GM12878 (cell line): ENCODE measurements around the gene NDUFV3. TPM values are rescaled to one million over a fixed set of nuclear protein-coding genes. Genes with fewer than 3 reads are reported as not detected.

Experiments used
- ATAC-seq: fragments of 200-7000 bp; cut with Tn5 transposase; 3 replicates; pipeline ENCODE4 v1.9.1; 2020; ENCODE audit warnings: mild to moderate bottlenecking, moderate library complexity
- BruUV-seq: library from RNA; stranded (reverse); fragments of 400-500 nt; replicated peaks from 2 replicates; lab custom pipeline; 2021; lab: Mats Ljungman, UMichigan
- CTCF ChIA-PET: fragments of 300-600 bp; sonication (Branson Sonifier 250); formaldehyde crosslinking; extraction: SDS; loops from one replicate; lab custom pipeline; 2021; ENCODE audit warnings: inconsistent platforms; lab: Yijun Ruan, JAX
- POLR2A ChIA-PET: fragments of 350-600 bp; formaldehyde crosslinking; extraction: SDS; loops from one replicate; lab custom pipeline; 2021; ENCODE audit warnings: inconsistent platforms; lab: Charles Lee
- RAD21 ChIA-PET: fragments of 300-600 bp; sonication (Branson Sonifier 250); formaldehyde crosslinking; loops from one replicate; lab custom pipeline; 2023; ENCODE audit warnings: antibody characterized with exemption; ENCODE audit not compliant: unreplicated experiment; lab: Charles Lee
- SMC1A ChIA-PET: fragments of 300-600 bp; sonication (Branson Sonifier 250); formaldehyde crosslinking; loops from one replicate; lab custom pipeline; 2023; ENCODE audit not compliant: unreplicated experiment, uncharacterized antibody; lab: Charles Lee
- DNase-seq: peaks from one replicate; pipeline ENCODE4 v3.0.0-alpha.2; 2011; ENCODE audit warnings: low read depth, low spot score
- FAIRE-seq: peaks from 3 replicates; lab custom pipeline; 2011; peaks lifted over from hg19 to GRCh38; lab: Jason Lieb, UNC
- H2AFZ ChIP-seq: 2 replicates; pipeline ENCODE4 v1.6.0; 2011; ENCODE audit warnings: low read depth, low read length, control low read depth; ENCODE audit not compliant: control insufficient read depth
- H3K27ac ChIP-seq: 2 replicates; pipeline ENCODE4 v1.5.1; 2011; ENCODE audit warnings: control low read depth; ENCODE audit not compliant: control insufficient read depth, insufficient read depth
- H3K27me3 ChIP-seq, 2 experiments: replicated peaks in 1 of 2; 2 replicates each; pipeline versions ENCODE4 v1.6.0 to v1.6.1; 2011; ENCODE audit warnings: low read length in 1 of 2; ENCODE audit not compliant: control insufficient read depth in 2 of 2, insufficient read depth in 2 of 2
- H3K36me3 ChIP-seq, 2 experiments: 2 replicates each; pipeline ENCODE4 v1.5.1; 2011; ENCODE audit warnings: low read length in 1 of 2; ENCODE audit not compliant: control insufficient read depth in 2 of 2, insufficient read depth in 2 of 2
- H3K4me1 ChIP-seq: 2 replicates; pipeline ENCODE4 v1.6.1; 2011; ENCODE audit warnings: mild to moderate bottlenecking, low read length, moderate library complexity, mixed read lengths; ENCODE audit not compliant: control insufficient read depth, insufficient read depth
- H3K4me2 ChIP-seq: 2 replicates; pipeline ENCODE4 v1.6.0; 2011; ENCODE audit warnings: control low read depth; ENCODE audit not compliant: control insufficient read depth, insufficient read depth
- H3K4me3 ChIP-seq: fragments of 200-600 bp; sonication (generic); 2 replicates; pipeline ENCODE4 v1.5.1; 2016
- H3K79me2 ChIP-seq: 2 replicates; pipeline ENCODE4 v1.6.0; 2011; ENCODE audit warnings: low read length; ENCODE audit not compliant: control insufficient read depth, insufficient read depth
- H3K9ac ChIP-seq: 2 replicates; pipeline ENCODE4 v1.8.0; 2011; ENCODE audit warnings: low read length, control low read depth, mixed read lengths; ENCODE audit not compliant: control insufficient read depth, insufficient read depth
- H3K9me3 ChIP-seq: replicated peaks from 3 replicates; pipeline ENCODE4 v1.5.1; 2011; ENCODE audit warnings: mild to moderate bottlenecking, low read length; ENCODE audit not compliant: control insufficient read depth, insufficient read depth
- H4K20me1 ChIP-seq: 2 replicates; pipeline ENCODE4 v1.6.0; 2011; ENCODE audit not compliant: control insufficient read depth, insufficient read depth
- CREB1 ChIP-seq: IDR thresholded peaks from 2 replicates; pipeline ENCODE4 v1.6.1; 2012; ENCODE audit warnings: low read depth, mild to moderate bottlenecking, inconsistent platforms
- ELK1 ChIP-seq: IDR thresholded peaks from 2 replicates; pipeline ENCODE4 v1.6.1; 2012; ENCODE audit warnings: low read depth, low read length, improper control_type of control experiment
- IRF4 ChIP-seq: IDR thresholded peaks from 2 replicates; pipeline ENCODE4 v1.6.1; 2011; ENCODE audit warnings: low read depth, low read length
- JUND ChIP-seq: IDR thresholded peaks from 2 replicates; pipeline ENCODE4 v1.6.1; 2012; ENCODE audit warnings: low read depth, mild to moderate bottlenecking, low read length, improper control_type of control experiment, moderate library complexity
- KLF5 ChIP-seq: fragments of 450-650 bp; IDR thresholded peaks from 2 replicates; pipeline ENCODE4 v1.6.1; 2014; ENCODE audit warnings: mild to moderate bottlenecking; ENCODE audit not compliant: partially characterized antibody
- MEF2B ChIP-seq: fragments of 450-650 bp; IDR thresholded peaks from 2 replicates; pipeline ENCODE4 v1.6.1; 2018; ENCODE audit warnings: mild to moderate bottlenecking, moderate library complexity; ENCODE audit not compliant: partially characterized antibody, poor library complexity, severe bottlenecking
- NBN ChIP-seq: fragments of 450-650 bp; IDR thresholded peaks from 2 replicates; pipeline ENCODE4 v1.6.1; 2016
- NFYB ChIP-seq: IDR thresholded peaks from 2 replicates; pipeline ENCODE4 v1.6.1; 2011; ENCODE audit warnings: low read depth, mild to moderate bottlenecking, low read length, improper control_type of control experiment, moderate library complexity; ENCODE audit not compliant: insufficient read depth
- PBX3 ChIP-seq: IDR thresholded peaks from 2 replicates; pipeline ENCODE4 v1.6.1; 2011; ENCODE audit warnings: mild to moderate bottlenecking, low read depth, low read length, moderate library complexity; ENCODE audit not compliant: insufficient replicate concordance
- PRDM15 ChIP-seq: fragments of 450-650 bp; formaldehyde crosslinking; IDR thresholded peaks from 2 replicates; pipeline ENCODE4 v1.4.0; 2020; ENCODE audit warnings: mild to moderate bottlenecking, moderate library complexity
- RAD21 ChIP-seq: IDR thresholded peaks from 2 replicates; pipeline ENCODE4 v1.6.1; 2011; ENCODE audit warnings: mild to moderate bottlenecking, low read depth, low read length, moderate library complexity; ENCODE audit not compliant: insufficient read depth
- SMAD1 ChIP-seq: fragments of 450-650 bp; IDR thresholded peaks from 2 replicates; pipeline ENCODE4 v1.6.1; 2018; ENCODE audit warnings: mild to moderate bottlenecking, low read depth; ENCODE audit not compliant: partially characterized antibody
- SUPT20H ChIP-seq: IDR thresholded peaks from 2 replicates; pipeline ENCODE4 v1.6.1; 2011; ENCODE audit warnings: low read depth, mild to moderate bottlenecking, low read length, moderate library complexity, borderline replicate concordance; ENCODE audit not compliant: control insufficient read depth
- TBL1XR1 ChIP-seq: IDR thresholded peaks from 2 replicates; pipeline ENCODE4 v1.6.1; 2012; ENCODE audit warnings: low read depth, low read length, improper control_type of control experiment
- YY1 ChIP-seq: IDR thresholded peaks from 2 replicates; pipeline ENCODE4 v1.6.1; 2011; ENCODE audit warnings: low read depth, mild to moderate bottlenecking, low read length
- ZZZ3 ChIP-seq: IDR thresholded peaks from 2 replicates; pipeline ENCODE4 v1.6.1; 2011; ENCODE audit warnings: low read depth; ENCODE audit not compliant: control insufficient read depth, insufficient read length
- WGBS: methylation state at CpG from one replicate; pipeline ENCODE4 v1.1.6; 2016; ENCODE audit warnings: low lambda C conversion rate; ENCODE audit not compliant: insufficient replicate concordance, insufficient coverage; ENCODE audit errors: missing lambda C conversion rate; 5-methylcytosine and 5-hydroxymethylcytosine counted together
- in situ Hi-C: fragments of 300-500 bp; cut with MboI; formaldehyde crosslinking; loops from 9 replicates; pipeline ENCODE4 v1.14.3; 2018; ENCODE audit warnings: mixed read lengths
- intact Hi-C: fragments of 100-400 bp; cut with micrococcal nuclease; formaldehyde crosslinking; loops from one replicate; pipeline ENCODE4 v1.14.2; 2022; ENCODE audit not compliant: unreplicated experiment
- polyA plus RNA-seq, 11 experiments: library from polyadenylated mRNA; depleted of rRNA in 4 of 11; unstranded in 6 of 11; stranded (reverse) in 5 of 11; fragments of >200 nt; fragmentation: Nextera tagmentation in 4 of 11; fragmentation: Illumina TruSeq in 1 of 11; extraction: Ambion mirVana in 4 of 11; extraction: Trizol in 1 of 11; gene quantifications; 1 replicate in 1 of 11; 2 replicates in 10 of 11; pipeline versions ENCODE4 v1.2.1 to v1.2.3, GENCODE V29; 2011 to 2016; ENCODE audit warnings: inconsistent platforms in 2 of 11, missing spikeins in 2 of 11, low read depth in 1 of 11
- total RNA-seq, 4 experiments: library from RNA; depleted of rRNA in 3 of 4; stranded (reverse); fragments of >200 nt in 3 of 4; fragmentation: Illumina TruSeq in 1 of 4; extraction: Trizol in 1 of 4; gene quantifications; 2 replicates each; pipeline versions ENCODE4 v1.2.1 to v1.2.3, GENCODE V29; 2013 to 2021

Gene NDUFV3
- total and polyA plus RNA-seq, 10 of the 15 experiments (the other 5 are each of a cell fraction or from before 2014, with no cell fraction given), result 7.0 to 44.7 (median 29.9) TPM

- H3K4me2 ChIP-seq, result no peak overlapping the region
- SMC1A ChIA-PET, result no interaction called here
- no peak for ATAC-seq
- in situ Hi-C loops, result no loop called here
- POLR2A ChIA-PET, result interaction anchor here (1.4 kb wide), 1 partner anchor 7 kb away, joined by 4 read pairs; no protein-coding TSS in a partner anchor
- peaks cover under 1% of the 10 kb centered on the region for H3K4me1 ChIP-seq
- H3K79me2 ChIP-seq, result no peaks in the 10 kb centered on the region
- no peaks in the 10 kb centered on the region for H4K20me1 ChIP-seq
- no peaks in the 10 kb centered on the region for H3K27me3 ChIP-seq
- no peaks in the 10 kb centered on the region; the same call in 2 of the 3 replicates for H3K9me3 ChIP-seq
- no peak overlapping the region for H3K9ac ChIP-seq
- no peak overlapping the region for H2AFZ ChIP-seq
- no peaks in the 10 kb centered on the region for H3K36me3 ChIP-seq
- no peak overlapping the region for H3K4me3 ChIP-seq
- CTCF ChIA-PET, result interaction anchor here (1.0 kb wide), 1 partner anchor 8 kb away, joined by 4 read pairs; no protein-coding TSS in a partner anchor
- FAIRE-seq, result no peak
- no peak for TF ChIP-seq CREB1
- TF ChIP-seq TBL1XR1, result no peak
- no peak for TF ChIP-seq MEF2B
- TF ChIP-seq RAD21, result no peak
- no peak for TF ChIP-seq YY1
- TF ChIP-seq ELK1, result no peak
- no peak for TF ChIP-seq SUPT20H
- TF ChIP-seq IRF4, result no peak
- TF ChIP-seq JUND, result no peak
- TF ChIP-seq NFYB, result no peak
- TF ChIP-seq PBX3, result no peak
- no peak for TF ChIP-seq KLF5
- TF ChIP-seq NBN, result no peak
- TF ChIP-seq SMAD1, result no peak
- TF ChIP-seq PRDM15, result no peak
- no peak for TF ChIP-seq ZZZ3
- RAD21 ChIA-PET, result no interaction called here
- no TSS peak for BruUV-seq
- intact Hi-C loops, result no loop called here
- no peak for DNase-seq
- WGBS, result 90% methylated on average over 5 of the region's 5 CpGs
- no peak overlapping the region for H3K27ac ChIP-seq
These were observed 5.8 kb upstream of the NDUFV3 start for GRCh38 chr21:42887326-42887725.
